Spleen (tissue), 7 donors: ENCODE results near the gene KLHDC4.

Experiments
- CTCF ChIP-seq, 11 experiments: fragments of 200-600 bp in 7 of 11; fragments of 450-650 bp in 4 of 11; sonication (generic) in 4 of 11; IDR thresholded peaks in 8 of 11; conservative IDR thresholded peaks in 3 of 11; 1 replicate in 7 of 11; 2 replicates in 4 of 11; pipeline versions ENCODE4 v1.4.0 to v1.8.0; 2016 to 2021; ENCODE audit warnings: antibody characterized with exemption in 11 of 11, inconsistent platforms in 4 of 11, mild to moderate bottlenecking in 1 of 11
- POLR2A ChIP-seq, 3 donors: fragments of 450-650 bp; IDR thresholded peaks; one replicate each; pipeline ENCODE4 v1.5.1; 2017; ENCODE audit warnings: antibody characterized with exemption in 3 of 3, mild to moderate bottlenecking in 1 of 3
- POLR2AphosphoS5 ChIP-seq, 3 donors: sonication (generic); formaldehyde crosslinking; IDR thresholded peaks; one replicate each; pipeline ENCODE4 v1.5.1; 2017; ENCODE audit warnings: antibody characterized with exemption in 3 of 3
- donor health status: DM: no; HTN: no; CAD: no; lungs with moderate emphysema.
- donor health status: DM: no; HTN: no; CAD: no.
- donor health status: DM: no; HTN: no; CAD: no.

DNA sequence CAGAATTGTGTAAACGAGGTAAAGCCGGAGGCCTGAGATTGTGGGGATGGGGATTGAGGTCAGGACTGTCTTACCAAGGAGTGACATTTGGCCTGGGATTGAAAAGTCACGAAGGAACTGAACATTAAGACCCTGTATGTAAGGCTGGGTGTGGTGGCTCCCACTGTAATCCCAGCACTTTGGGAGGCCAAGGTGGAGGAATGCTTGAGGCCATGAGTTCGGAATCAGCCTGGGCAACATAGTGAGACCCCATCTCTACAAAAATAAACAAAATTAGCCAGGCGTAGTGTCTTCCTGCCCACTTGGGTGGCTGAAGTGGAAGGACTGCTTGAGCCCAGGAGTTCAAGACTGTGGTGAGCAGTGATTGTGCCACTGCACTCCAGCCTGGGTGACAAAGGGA is 88.0 kb downstream of the KLHDC4 start:
- no peak for TF ChIP-seq CTCF (IDR thresholded peaks at IDR 0.05 in 8 of 11, conservative IDR thresholded peaks at IDR 0.05 in 3 of 11)
- TF ChIP-seq POLR2A (IDR thresholded peaks at IDR 0.05) = no peak
- TF ChIP-seq POLR2AphosphoS5 (IDR thresholded peaks at IDR 0.05) = no peak
